HAP-1 (cell line): ENCODE measurements around the gene ARHGEF33.

Experiments used
- DNase-seq, 2 experiments: peaks; one replicate each; pipeline ENCODE4 v3.0.0-alpha.2; 2016 to 2020; ENCODE audit warnings: low spot score in 2 of 2
- H3K27me3 ChIP-seq: fragments of 250-450 bp; sonication (Bioruptor Pico); 2 replicates; pipeline ENCODE4 v1.5.1; 2020; ENCODE audit warnings: low read depth, mild to moderate bottlenecking, moderate library complexity
- H3K36me3 ChIP-seq: fragments of 250-450 bp; sonication (Bioruptor Pico); replicated peaks from 2 replicates; pipeline ENCODE4 v1.5.1; 2020; ENCODE audit warnings: mild to moderate bottlenecking
- H3K4me1 ChIP-seq: fragments of 250-450 bp; sonication (Bioruptor Pico); 2 replicates; pipeline ENCODE4 v1.5.1; 2020; ENCODE audit warnings: mild to moderate bottlenecking
- H3K4me3 ChIP-seq: fragments of 250-450 bp; sonication (Bioruptor Pico); 2 replicates; pipeline ENCODE4 v1.5.1; 2020; ENCODE audit warnings: mild to moderate bottlenecking, moderate library complexity
- H3K9me3 ChIP-seq: fragments of 250-450 bp; sonication (Bioruptor Pico); 2 replicates; pipeline ENCODE4 v1.5.1; 2020; ENCODE audit warnings: mild to moderate bottlenecking, moderate library complexity
- in situ Hi-C: fragments of 300-500 bp; cut with MboI; formaldehyde crosslinking; loops from 3 replicates; pipeline ENCODE4 v1.14.3; 2020; ENCODE audit warnings: low sequenced_read_pairs, inconsistent platforms, mixed read lengths

ARHGEF33 gene

GRCh38 chr2:38981003-38981669, 91.5 kb downstream of the ARHGEF33 start:
- H3K36me3 ChIP-seq = peaks cover 14% of the 10 kb centered on the region
- no peaks in the 10 kb centered on the region for H3K27me3 ChIP-seq
- no peak for DNase-seq
- in situ Hi-C loops = no loop called here
- H3K4me1 ChIP-seq = peaks cover 5% of the 10 kb centered on the region
- no peaks in the 10 kb centered on the region for H3K9me3 ChIP-seq
- H3K4me3 ChIP-seq = no peak overlapping the region

DNA sequence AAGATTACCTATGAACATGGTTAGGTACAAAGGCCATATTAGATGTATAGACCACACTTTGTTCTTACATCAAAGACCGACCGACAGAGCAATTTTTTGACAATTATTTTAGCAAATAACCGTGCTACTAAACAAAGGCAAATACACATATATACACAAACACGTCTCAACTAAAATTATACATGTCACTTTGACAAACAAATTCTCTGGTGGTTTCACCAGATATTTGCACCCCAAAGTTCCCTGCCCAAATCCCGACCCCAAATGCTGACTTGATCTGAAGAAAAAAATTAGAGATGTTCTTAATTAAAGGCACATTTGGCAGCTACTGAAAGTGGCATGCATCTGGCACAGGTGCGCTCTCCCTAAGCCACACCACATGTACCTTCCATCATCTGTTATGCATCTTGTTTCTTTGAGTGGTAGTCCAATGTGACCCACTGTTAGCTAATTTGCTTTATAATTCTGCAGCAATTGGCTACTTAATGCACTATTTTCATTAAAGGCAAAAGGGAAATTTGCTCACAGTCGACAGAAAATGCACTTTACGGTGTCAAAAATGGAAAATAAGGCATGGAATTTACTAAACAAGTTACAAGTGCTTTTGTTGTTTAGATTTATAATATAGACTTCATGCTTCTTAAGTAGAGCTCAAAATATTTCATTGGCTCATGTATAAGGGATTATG, 92.1 kb downstream of the ARHGEF33 start:
- Histone ChIP-seq H3K4me3 (no peak overlapping the region), H3K9me3 (no peaks in the 10 kb centered on the region), H3K36me3 (peaks cover 16% of the 10 kb centered on the region), H3K4me1 (peaks cover 5% of the 10 kb centered on the region), H3K27me3 (no peaks in the 10 kb centered on the region)
- in situ Hi-C loops = no loop called here
- DNase-seq = no peak

DNA sequence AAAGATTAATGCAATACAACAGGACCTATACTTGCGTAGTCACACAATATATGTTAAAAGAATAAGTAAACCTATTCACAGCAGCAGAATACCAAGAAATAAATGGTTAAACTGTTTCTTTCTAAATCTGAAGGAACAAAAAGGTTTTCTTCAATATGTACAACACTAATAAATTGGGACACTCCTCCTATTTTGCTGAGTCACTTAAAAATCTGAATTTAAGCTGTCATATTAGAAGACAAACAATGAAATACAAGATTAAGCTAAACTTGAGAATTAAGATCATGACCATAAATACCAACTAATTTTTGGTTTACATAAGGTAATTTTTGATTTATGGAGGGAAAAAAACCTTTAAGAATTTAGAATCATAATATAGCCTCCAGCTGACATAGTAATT, 92.8 kb downstream of the ARHGEF33 start:
- Histone ChIP-seq H3K27me3 (no peaks in the 10 kb centered on the region), H3K36me3 (peaks cover 20% of the 10 kb centered on the region), H3K9me3 (no peaks in the 10 kb centered on the region), H3K4me1 (peaks cover 5% of the 10 kb centered on the region), H3K4me3 (no peak overlapping the region)
- in situ Hi-C loops = no loop called here
- DNase-seq = no peak

GRCh38 chr2:38988716-38989115, 99.0 kb downstream of the ARHGEF33 start:
- Histone ChIP-seq H3K27me3 (no peaks in the 10 kb centered on the region), H3K4me3 (no peak overlapping the region), H3K9me3 (no peaks in the 10 kb centered on the region), H3K4me1 (peaks cover 4% of the 10 kb centered on the region), H3K36me3 (peaks cover 25% of the 10 kb centered on the region)
- in situ Hi-C loops = no loop called here
- no peak for DNase-seq

- Histone ChIP-seq H3K36me3 (peaks cover 16% of the 10 kb centered on the region), H3K9me3 (no peaks in the 10 kb centered on the region)
- in situ Hi-C loops = no loop called here
These were observed 102.2 kb downstream of the ARHGEF33 start for GRCh38 chr2:38991899-38992298.

DNA sequence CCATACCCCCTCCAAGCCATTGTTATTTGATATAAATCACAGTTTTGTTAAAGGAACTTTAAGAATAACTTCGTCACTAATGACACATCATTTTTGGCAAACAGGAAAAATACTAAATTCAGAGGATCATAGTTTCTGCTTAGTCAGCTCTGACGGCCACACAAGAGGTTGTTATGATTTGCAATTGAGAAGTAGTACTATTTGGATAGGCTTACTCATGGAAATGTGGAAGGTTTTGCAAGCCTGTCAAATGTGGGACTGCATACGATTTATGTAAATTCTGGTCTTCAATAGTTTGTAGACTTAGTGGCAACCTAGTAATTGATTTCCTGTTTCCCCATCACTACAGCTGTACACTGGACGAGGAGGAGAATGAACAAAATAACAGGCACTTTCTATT, 108.1 kb downstream of the ARHGEF33 start:
- Histone ChIP-seq H3K4me1 (no peaks in the 10 kb centered on the region; the same call in 1 of the 2 replicates), H3K36me3 (peaks cover 8% of the 10 kb centered on the region), H3K9me3 (no peaks in the 10 kb centered on the region), H3K27me3 (no peaks in the 10 kb centered on the region), H3K4me3 (no peak overlapping the region)
- DNase-seq = peak in 1 of 2 experiments; percentile 29
- in situ Hi-C loops = no loop called here

More at GRCh38 chr2:38991899-38992298, 102.2 kb downstream of the ARHGEF33 start:
- no peak overlapping the region for H3K4me3 ChIP-seq
- no peaks in the 10 kb centered on the region for H3K27me3 ChIP-seq
- peaks cover 4% of the 10 kb centered on the region for H3K4me1 ChIP-seq
- DNase-seq = no peak

GRCh38 chr2:39000552-39000951, 110.9 kb downstream of the ARHGEF33 start:
- Histone ChIP-seq H3K4me3 (no peak overlapping the region), H3K36me3 (no peaks in the 10 kb centered on the region; the same call in 1 of the 2 replicates), H3K9me3 (no peaks in the 10 kb centered on the region), H3K4me1 (no peaks in the 10 kb centered on the region; the same call in 1 of the 2 replicates), H3K27me3 (no peaks in the 10 kb centered on the region)
- DNase-seq = no peak
- in situ Hi-C loops = no loop called here

GRCh38 chr2:39007875-39008504, 118.3 kb downstream of the ARHGEF33 start:
- DNase-seq = no peak
- no peak overlapping the region for H3K4me3 ChIP-seq
- peaks cover 11% of the 10 kb centered on the region for H3K4me1 ChIP-seq
- in situ Hi-C loops = no loop called here
- H3K36me3 ChIP-seq = peaks cover 14% of the 10 kb centered on the region; the same call in 1 of the 2 replicates
- no peaks in the 10 kb centered on the region for H3K27me3 ChIP-seq
- H3K9me3 ChIP-seq = no peaks in the 10 kb centered on the region

DNA sequence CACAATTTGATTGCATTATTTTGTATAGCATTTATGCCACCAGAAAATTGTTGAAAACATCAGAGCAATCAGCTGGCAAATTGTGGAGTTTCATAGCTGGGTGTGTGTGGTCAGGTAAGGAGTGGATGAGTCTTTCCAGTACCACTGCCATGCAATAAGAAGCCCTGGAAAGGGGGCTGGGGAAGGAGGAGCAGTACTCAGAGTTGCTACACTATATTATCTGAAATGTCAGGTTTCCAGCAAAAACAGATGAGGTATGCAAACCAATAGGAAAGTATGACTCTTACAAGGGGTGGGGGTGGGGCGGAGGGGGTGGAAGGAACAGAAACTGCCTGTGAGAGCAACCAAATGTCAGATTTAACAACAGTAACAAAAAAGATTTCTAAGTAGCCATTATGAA, 119.0 kb downstream of the ARHGEF33 start:
- no peak overlapping the region for H3K4me3 ChIP-seq
- DNase-seq = no peak
- no peaks in the 10 kb centered on the region for H3K9me3 ChIP-seq
- in situ Hi-C loops = no loop called here
- H3K36me3 ChIP-seq = peaks cover 18% of the 10 kb centered on the region
- peaks cover 11% of the 10 kb centered on the region for H3K4me1 ChIP-seq
- no peaks in the 10 kb centered on the region for H3K27me3 ChIP-seq

- Histone ChIP-seq H3K4me1 (peaks cover 7% of the 10 kb centered on the region), H3K9me3 (no peaks in the 10 kb centered on the region)
- in situ Hi-C loops = no loop called here
These were observed 124.2 kb downstream of the ARHGEF33 start for GRCh38 chr2:39013871-39014270.

DNA sequence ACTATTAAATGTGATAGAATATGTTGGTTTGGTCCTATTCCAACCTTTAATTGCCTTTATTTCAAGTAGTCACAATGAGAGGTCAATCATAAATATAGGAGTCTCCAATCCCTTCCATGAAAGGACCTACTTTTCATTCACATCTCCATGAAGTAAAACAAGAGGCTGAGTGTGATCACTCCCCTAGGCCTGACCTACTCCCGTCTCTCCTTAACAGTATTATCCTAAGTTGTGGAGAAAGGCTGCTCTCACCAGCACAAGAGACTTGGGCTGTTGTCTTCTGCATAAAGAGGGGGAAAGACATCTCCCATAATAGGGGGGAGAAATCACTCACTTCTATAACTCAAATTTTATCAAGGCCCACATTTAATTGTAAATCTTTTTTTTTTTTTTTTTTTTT, 125.7 kb downstream of the ARHGEF33 start:
- DNase-seq = no peak
- in situ Hi-C loops = no loop called here
- peaks cover 17% of the 10 kb centered on the region for H3K4me1 ChIP-seq
- no peak overlapping the region for H3K4me3 ChIP-seq
- H3K36me3 ChIP-seq = peaks cover 5% of the 10 kb centered on the region; the same call in 1 of the 2 replicates
- H3K27me3 ChIP-seq = no peaks in the 10 kb centered on the region
- H3K9me3 ChIP-seq = no peaks in the 10 kb centered on the region

More at GRCh38 chr2:39013871-39014270, 124.2 kb downstream of the ARHGEF33 start:
- no peak for DNase-seq
- no peaks in the 10 kb centered on the region for H3K27me3 ChIP-seq
- no peak overlapping the region for H3K4me3 ChIP-seq
- peaks cover 10% of the 10 kb centered on the region for H3K36me3 ChIP-seq

DNA sequence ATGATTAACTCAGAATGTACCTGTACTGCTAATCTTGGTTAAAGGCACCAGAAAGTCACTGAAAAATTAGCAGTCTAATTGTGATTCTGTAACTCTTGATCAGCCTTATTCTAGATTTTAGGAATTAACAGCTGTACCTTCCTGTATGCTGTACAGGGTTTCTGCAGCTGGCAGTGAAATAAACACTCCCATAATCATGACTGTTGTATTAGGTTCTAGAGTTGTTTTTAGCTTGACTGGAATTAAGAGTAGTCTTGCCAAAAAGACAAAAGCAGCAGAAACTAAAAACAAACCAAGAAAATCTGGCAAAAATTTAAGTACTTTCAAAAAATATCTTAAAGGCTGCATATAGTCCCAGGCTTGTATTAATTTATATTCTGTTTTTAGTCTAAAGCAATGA, 127.7 kb downstream of the ARHGEF33 start:
- no peaks in the 10 kb centered on the region for H3K9me3 ChIP-seq
- H3K27me3 ChIP-seq = no peaks in the 10 kb centered on the region
- in situ Hi-C loops = no loop called here
- no peak overlapping the region for H3K4me3 ChIP-seq
- H3K4me1 ChIP-seq = peaks cover 23% of the 10 kb centered on the region
- peaks cover 5% of the 10 kb centered on the region for H3K36me3 ChIP-seq
- DNase-seq = no peak

DNA sequence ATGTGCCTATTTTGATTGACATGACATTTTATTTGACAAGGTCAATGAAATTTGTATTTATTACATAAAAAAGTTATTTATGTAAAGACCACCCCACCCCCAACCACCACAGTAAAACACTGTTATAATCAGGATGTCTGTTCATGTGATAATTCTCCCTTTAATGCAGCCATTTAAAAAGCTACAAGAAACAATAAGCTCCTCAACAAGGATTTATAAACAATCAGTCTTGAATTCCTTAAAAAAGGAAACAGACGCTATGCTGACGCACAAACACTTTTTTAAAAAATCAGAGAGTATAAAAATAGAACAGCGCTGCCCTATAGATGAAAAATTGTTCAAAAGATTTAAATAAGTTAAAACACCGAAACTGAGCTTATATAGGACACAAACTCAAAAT, 129.0 kb downstream of the ARHGEF33 start:
- Histone ChIP-seq H3K27me3 (no peaks in the 10 kb centered on the region), H3K4me1 (peaks cover 23% of the 10 kb centered on the region), H3K36me3 (peaks cover 1% of the 10 kb centered on the region), H3K9me3 (no peaks in the 10 kb centered on the region), H3K4me3 (no peak overlapping the region)
- no peak for DNase-seq
- in situ Hi-C loops = no loop called here

- no peaks in the 10 kb centered on the region for H3K27me3 ChIP-seq
- no peak overlapping the region for H3K4me3 ChIP-seq
- in situ Hi-C loops = no loop called here
- H3K9me3 ChIP-seq = no peaks in the 10 kb centered on the region
- peaks cover 25% of the 10 kb centered on the region for H3K4me1 ChIP-seq
- H3K36me3 ChIP-seq = no peaks in the 10 kb centered on the region; the same call in 1 of the 2 replicates
- peak in 1 of 2 experiments; percentile 40 for DNase-seq
These were observed 130.7 kb downstream of the ARHGEF33 start for GRCh38 chr2:39020383-39020782.
